ENCODE data around the gene ABCC1. TPM values are rescaled to one million over a fixed set of nuclear protein-coding genes. Genes with fewer than 3 reads are reported as not detected.
A peak's percentile ranks its signal among the peaks of the same experiment; 100 is the strongest.
"Not testable (repeated sequence)": the region's sequence is repeated elsewhere in the genome, so short reads cannot be mapped to it uniquely, and the experiment has no call there.

The ABCC1 gene
- total RNA-seq, 1 donor from 2014 or later, result 13.6 TPM

- DNase-seq, result no peak
Observed at GRCh38 chr16:16141784-16142396, 192.5 kb downstream of the ABCC1 start.

DNA sequence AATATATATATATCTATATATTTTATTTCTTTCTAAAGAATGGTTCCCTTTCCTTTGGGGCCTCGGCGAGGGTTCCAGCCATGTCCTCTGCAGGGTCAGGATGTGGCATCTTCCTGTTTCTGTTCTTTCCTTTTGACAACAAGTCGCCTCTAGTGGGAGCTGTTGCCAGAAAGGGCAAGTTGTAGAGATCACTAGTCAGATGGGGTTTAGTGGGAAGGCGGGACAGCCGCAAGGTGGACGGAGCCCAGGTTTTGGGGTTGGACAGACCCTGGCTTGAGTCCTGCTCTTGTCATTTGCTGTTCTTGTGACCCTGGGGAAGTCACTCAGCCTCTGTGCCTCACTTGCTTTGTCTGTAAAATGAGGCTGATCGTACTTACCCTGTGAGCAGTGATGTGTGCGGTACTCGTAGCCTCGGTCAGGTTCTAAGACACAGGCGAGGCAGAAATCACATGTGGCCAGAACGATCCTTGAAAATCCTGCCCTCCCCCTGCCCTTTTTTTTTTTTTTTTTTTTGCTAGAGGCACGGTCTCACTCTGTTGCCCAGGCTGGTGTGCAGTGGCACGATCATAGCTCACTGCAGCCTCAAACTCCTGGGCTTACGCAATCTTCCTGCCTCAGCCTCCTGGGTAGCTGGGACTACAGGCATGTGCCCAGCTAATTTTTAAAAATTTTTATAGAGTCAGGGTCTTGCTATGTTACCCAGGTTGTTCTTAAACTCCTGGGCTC lies 193.8 kb downstream of the ABCC1 start:
- DNase-seq, result no peak

GRCh38 chr16:16143931-16144330 lies 194.5 kb downstream of the ABCC1 start:
- no peak for DNase-seq

DNA sequence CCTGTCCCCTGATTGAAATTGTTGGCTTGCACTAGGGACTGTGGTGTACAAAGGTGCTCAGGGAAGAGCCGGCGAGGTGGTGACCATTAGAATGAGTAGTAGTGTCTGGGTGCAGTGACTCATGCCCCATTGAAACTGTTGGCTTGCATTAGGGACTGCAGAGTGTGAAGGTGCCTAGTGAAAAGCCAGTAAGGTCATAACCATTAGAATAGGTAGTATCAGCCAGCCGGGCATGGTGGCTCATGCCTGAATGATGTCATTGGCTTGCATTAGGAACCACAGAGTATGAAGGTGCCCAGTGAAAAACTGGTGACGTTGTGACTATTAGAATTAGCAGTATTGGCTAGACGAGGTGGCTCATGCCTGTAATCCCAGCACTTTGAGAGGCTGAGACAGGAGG lies 195.0 kb downstream of the ABCC1 start:
- no peak for DNase-seq

DNA sequence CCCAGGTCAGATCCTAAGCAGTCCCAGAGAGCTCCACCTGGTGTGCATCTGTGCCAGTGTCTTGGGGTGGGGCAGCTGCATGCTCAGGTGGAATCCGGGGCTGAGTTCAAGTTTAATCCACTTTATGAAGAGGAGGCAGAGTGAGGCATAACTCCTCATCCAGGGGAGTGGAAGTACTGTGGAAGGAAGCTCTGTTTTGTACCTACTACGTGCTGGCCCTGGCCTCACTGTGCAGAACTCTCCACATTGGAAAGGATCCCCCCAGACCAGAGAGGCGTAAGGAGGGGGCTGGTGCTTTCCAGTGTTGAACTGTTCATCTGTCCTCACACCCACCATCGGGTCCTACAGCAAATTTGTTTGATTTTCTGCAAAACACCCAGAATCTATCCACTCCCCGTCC lies 195.9 kb downstream of the ABCC1 start:
- no peak for DNase-seq

- DNase-seq, result peak; percentile 74
Observed at GRCh38 chr16:16146380-16147315, 197.2 kb downstream of the ABCC1 start.

- DNase-seq, result no peak
Observed at GRCh38 chr16:16147316-16147999, 198.0 kb downstream of the ABCC1 start.

GRCh38 chr16:16148000-16148599 lies 198.7 kb downstream of the ABCC1 start:
- not testable (repeated sequence) for DNase-seq

DNA sequence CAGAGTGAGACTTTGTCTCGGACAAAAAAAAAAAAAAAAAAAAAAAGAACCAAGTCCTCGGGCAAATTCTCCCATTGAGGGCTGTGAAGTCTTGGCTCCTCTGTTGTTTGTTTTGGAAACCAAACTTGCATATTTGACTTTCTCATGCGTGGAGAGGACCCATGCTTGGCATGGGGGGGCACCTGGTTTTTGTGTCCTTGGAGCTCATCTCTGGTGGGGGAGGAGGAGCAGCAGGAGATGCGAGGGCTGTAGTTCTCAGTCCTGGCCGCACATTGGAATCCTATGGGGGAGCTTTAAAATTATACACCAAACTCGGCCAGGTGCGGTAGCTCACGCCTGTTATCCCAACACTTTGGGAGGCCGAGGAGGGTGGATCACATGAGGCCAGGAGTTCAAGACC lies 199.3 kb downstream of the ABCC1 start:
- no peak for DNase-seq

DNA sequence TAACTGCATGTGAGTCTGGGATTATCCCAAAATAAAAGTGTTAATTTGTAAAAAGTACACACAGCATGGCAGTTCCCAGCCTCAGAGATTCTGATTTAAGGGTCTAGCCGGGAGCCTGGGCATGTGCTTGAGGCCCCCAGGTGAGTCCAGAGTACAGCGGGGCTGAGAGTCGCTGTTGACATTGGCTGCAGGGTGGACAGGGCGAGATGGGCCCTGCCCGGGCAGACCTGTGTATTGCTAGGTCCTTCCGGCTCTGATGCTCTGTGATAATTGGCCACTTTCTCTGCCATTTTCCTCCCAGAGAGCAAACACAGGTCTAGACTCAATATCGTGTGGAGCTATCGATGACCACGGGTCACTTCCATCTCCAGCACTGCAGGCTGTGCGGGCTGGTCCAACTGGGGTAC lies 200.3 kb downstream of the ABCC1 start:
- DNase-seq, result no peak

GRCh38 chr16:16150117-16150877 lies 200.9 kb downstream of the ABCC1 start:
- peak; percentile 96 for DNase-seq

DNA sequence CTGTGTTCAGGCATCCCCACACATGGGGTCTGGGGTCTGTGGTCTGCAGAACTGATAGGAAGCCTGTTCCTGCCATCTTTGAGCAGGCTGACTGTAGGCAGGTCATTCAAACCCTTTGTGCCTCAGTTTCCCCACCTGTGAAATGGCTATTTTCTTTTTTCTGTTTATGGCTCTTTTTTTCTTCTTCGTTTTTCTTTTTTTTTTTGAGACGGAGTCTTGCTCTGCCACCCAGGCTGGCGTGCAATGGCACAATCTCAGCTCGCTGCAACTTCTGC lies 201.4 kb downstream of the ABCC1 start:
- no peak for DNase-seq

GRCh38 chr16:16151315-16151714 lies 201.9 kb downstream of the ABCC1 start:
- no peak for DNase-seq

DNA sequence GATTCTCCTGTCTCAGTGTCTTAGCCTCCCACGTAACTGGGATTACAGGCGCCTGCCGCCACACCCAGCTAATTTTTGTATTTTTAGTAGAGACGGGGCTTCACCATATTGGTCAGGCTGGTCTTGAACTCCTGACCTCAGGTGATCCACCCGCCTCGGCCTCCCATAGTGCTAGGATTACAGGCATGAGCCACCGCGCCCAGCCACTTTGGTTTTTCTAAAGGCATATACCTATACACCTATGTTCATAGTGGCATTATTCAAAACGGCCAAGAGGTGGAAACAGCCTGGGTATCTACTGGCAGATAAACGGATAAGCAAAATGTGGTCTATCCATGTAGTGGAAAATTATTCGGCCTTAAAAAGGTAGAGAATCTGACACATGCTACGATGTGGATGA lies 203.6 kb downstream of the ABCC1 start:
- not testable (repeated sequence) for DNase-seq

DNA sequence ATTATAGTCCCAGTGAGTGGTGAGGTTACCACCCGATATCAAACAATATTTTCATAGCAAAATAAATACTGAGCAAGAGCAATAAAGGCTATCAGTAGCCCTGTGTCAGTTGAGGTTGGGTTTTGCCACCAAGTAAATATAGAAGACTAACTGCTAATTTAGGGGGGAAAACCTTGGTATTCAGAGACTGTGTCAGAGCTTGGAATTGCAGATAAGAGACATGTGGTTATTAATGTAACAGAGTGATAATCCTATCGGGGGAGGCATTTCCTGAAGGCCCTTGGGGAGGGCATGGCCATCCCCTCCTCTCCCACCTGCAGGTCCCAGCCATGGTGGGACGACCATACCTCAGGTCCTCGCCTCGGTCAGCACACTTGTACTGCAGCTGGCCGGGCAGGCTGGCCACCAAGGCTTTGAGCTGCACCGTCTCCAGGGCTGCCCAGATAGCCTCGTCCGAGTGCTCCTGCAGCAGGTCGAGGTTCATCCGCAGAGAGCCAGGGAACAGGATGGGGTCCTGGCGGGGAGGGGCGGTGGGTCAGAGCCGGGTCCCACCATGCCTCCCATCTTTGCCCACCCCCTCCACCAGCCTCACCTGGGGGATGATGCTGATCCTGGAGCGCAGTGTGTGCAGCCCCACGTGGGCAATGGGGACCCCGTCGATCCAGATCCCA lies 205.0 kb downstream of the ABCC1 start:
- no peak for DNase-seq

- no peak for DNase-seq
Observed at GRCh38 chr16:16155234-16155633, 205.8 kb downstream of the ABCC1 start.

DNA sequence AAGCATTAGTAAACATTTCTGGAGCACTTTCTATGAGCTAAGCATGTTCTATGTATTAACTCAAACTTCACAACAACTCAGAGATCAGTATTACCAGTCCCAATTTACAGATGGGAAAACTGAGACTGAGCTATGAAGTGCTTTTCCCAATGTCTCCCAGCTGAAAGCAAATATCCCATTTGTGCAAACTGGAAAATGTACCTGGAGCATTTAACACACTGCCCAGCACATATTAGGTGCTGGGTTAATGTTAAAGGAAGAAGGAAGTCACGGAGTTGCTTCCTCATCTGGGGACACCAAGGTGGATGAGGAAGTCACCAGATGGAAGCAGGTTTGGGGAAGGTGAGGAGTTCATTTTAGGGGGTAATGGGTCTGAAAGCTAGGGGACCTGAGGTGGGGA lies 207.8 kb downstream of the ABCC1 start:
- no peak for DNase-seq

DNA sequence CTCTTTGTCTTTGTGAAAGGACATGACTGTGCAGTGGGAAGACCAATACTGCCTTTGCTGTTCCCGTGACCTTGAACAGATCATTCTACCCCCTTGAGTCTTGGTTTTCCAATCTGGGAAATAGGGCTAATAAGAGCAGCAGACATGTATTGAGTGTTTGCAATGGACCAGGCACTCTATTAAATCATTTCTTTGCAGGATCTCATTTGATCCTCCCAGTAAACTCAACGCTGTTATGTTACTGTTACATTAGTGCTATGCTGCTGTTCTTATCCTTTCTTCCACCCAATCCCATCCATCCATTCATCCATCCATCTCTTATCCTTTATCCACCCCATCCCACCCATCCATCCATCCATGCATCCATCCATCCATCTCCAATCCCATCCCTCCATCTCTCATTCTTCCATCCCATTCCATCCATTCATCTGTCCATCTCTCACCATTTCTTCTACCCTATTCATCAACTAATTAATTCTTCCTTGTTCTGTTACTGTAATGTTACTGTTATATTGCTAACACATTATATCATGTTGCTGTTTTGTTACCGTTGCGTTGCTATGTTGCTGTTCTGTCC lies 208.8 kb downstream of the ABCC1 start:
- no peak for DNase-seq

- DNase-seq, result no peak
Observed at GRCh38 chr16:16158741-16159374, 209.4 kb downstream of the ABCC1 start.

DNA sequence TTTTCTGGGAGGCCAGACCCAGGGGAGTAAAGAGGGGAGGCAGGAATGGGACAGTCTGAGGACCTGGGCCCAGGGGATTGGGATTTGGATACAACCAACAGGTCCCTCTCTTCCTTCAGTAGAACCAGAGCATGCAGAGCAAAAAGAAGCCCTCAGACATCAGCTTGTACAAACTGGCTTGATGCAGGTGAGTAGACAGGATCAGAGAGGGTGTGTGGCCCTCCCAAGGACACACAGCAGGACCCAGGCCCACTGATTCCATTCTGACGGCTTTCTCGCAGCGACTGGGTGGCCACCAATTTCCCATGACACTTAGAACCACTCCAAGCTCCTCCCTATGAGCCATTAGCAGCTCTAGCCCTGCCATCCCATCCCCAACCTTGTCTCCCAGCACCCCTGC lies 210.2 kb downstream of the ABCC1 start:
- no peak for DNase-seq
